Hippocampal formation (tissue), 2 donors: ENCODE results near the gene ZNF853.
"Not testable (repeated sequence)": the region's sequence is repeated elsewhere in the genome, so short reads cannot be mapped to it uniquely, and the experiment has no call there.

Experiments
- DNase-seq, 2 donors: peaks; one replicate each; lab custom pipeline; 2025; lab: John Stamatoyannopoulos, UW

The ZNF853 gene

GRCh38 chr7:6652446-6653011 lies 37.1 kb downstream of the ZNF853 start:
- no peak for DNase-seq

GRCh38 chr7:6653071-6654003 lies 37.9 kb downstream of the ZNF853 start:
- no peak for DNase-seq

GRCh38 chr7:6654113-6654841 lies 38.9 kb downstream of the ZNF853 start:
- DNase-seq = no peak

- no peak for DNase-seq
These were observed 39.6 kb downstream of the ZNF853 start for GRCh38 chr7:6654842-6655610.

- DNase-seq = no peak
These were observed 40.4 kb downstream of the ZNF853 start for GRCh38 chr7:6655636-6656385.

- DNase-seq = no peak
These were observed 41.0 kb downstream of the ZNF853 start for GRCh38 chr7:6656413-6656812.

- DNase-seq = no peak
These were observed 43.4 kb downstream of the ZNF853 start for GRCh38 chr7:6658618-6659345.

- DNase-seq = not testable (repeated sequence)
These were observed 55.4 kb downstream of the ZNF853 start for GRCh38 chr7:6670851-6671250.
